Cardiac muscle cell (in vitro differentiated cells and primary cell): ENCODE measurements around the gene SCNN1B. TPM values are rescaled to one million over a fixed set of nuclear protein-coding genes. Genes with fewer than 3 reads are reported as not detected.

ENCODE experiments used
- DNase-seq, 2 donors: peaks; one replicate each; pipeline versions ENCODE4 v3.0.0 to v3.0.0-alpha.2; 2010 to 2017; ENCODE audit warnings: low read depth in 1 of 2, low spot score in 1 of 2
- H3K27ac ChIP-seq: fragments of 200-600 bp; sonication (generic); 2 replicates; pipeline ENCODE4 v1.5.1; 2016
- H3K27me3 ChIP-seq: fragments of 200-600 bp; sonication (generic); 2 replicates; pipeline ENCODE4 v1.6.0; 2016; ENCODE audit warnings: control low read depth
- H3K36me3 ChIP-seq: fragments of 200-600 bp; sonication (generic); 2 replicates; pipeline ENCODE4 v1.5.1; 2016; ENCODE audit warnings: control low read depth
- H3K4me1 ChIP-seq: fragments of 200-600 bp; sonication (generic); 2 replicates; pipeline ENCODE4 v1.8.1; 2017; ENCODE audit warnings: low read depth, mild to moderate bottlenecking, mixed run types
- H3K4me3 ChIP-seq: fragments of 200-600 bp; sonication (generic); 2 replicates; pipeline ENCODE4 v1.5.1; 2016; ENCODE audit warnings: mild to moderate bottlenecking
- H3K9me3 ChIP-seq: fragments of 200-600 bp; sonication (generic); 2 replicates; pipeline ENCODE4 v1.5.1; 2017; ENCODE audit warnings: low read depth, mild to moderate bottlenecking, control low read depth
- polyA plus RNA-seq: library from polyadenylated mRNA; unstranded; fragments of >200 nt; fragmentation: Nextera tagmentation; extraction: Ambion mirVana; gene quantifications from 2 replicates; pipeline ENCODE4 v1.2.1, GENCODE V29; 2016
- total RNA-seq: library from RNA; depleted of rRNA; stranded (reverse); fragments of >200 nt; gene quantifications from 2 replicates; pipeline ENCODE4 v1.2.3, GENCODE V29; 2016
- TF ChIP-seq, protein P1 (sequence below): IDR thresholded peaks from 2 replicates; pipeline ENCODE4 v1.5.1; 2012; ENCODE audit warnings: low read depth, mild to moderate bottlenecking, low read length

Gene SCNN1B
- total and polyA plus RNA-seq, 2 experiments from 2014 or later = not detected

DNA sequence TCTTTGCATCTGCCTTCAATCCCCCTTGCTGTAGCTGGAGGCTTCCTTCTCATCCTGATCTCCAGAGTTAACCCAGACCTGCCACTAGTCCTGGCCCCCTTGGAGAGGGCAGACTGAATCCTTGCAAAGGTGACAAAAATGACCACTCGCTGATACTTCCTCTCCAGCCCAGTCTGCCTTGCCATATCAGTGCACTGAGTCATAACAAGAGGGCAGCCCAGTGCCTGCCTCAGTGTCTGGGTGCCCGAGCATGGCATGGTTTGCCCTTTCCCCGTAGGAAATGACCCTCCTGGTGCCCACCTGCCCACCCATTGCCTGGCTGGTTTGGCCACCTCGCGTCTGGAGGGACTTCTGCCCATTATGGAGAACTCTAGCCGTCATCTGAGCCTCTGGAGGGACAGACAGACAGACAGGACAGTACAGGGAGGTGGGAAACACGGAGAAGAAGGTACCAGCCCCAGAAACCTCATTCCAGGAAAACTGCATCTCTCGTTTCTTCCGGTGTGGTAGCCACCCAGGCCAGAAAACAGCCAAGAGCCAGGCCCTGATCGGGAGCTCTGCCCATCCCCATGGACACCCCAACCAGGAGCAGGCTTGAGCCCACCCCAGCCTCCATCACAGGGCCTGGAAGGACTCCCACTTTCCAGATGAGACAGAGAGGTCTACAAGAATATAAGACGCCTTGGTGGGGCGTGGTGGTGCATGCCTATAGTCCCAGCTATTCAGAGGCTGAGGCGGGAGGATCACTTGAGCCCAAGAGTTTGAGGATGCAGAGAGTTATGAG, 71.5 kb downstream of the SCNN1B start:
- Histone ChIP-seq H3K9me3 (no peaks in the 10 kb centered on the region), H3K36me3 (no peaks in the 10 kb centered on the region), H3K4me1 (no peaks in the 10 kb centered on the region), H3K4me3 (no peak overlapping the region), H3K27ac (no peak overlapping the region), H3K27me3 (no peaks in the 10 kb centered on the region)
- TF ChIP-seq, protein P1, sequence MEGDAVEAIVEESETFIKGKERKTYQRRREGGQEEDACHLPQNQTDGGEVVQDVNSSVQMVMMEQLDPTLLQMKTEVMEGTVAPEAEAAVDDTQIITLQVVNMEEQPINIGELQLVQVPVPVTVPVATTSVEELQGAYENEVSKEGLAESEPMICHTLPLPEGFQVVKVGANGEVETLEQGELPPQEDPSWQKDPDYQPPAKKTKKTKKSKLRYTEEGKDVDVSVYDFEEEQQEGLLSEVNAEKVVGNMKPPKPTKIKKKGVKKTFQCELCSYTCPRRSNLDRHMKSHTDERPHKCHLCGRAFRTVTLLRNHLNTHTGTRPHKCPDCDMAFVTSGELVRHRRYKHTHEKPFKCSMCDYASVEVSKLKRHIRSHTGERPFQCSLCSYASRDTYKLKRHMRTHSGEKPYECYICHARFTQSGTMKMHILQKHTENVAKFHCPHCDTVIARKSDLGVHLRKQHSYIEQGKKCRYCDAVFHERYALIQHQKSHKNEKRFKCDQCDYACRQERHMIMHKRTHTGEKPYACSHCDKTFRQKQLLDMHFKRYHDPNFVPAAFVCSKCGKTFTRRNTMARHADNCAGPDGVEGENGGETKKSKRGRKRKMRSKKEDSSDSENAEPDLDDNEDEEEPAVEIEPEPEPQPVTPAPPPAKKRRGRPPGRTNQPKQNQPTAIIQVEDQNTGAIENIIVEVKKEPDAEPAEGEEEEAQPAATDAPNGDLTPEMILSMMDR = no peak
- no peak for DNase-seq

DNA sequence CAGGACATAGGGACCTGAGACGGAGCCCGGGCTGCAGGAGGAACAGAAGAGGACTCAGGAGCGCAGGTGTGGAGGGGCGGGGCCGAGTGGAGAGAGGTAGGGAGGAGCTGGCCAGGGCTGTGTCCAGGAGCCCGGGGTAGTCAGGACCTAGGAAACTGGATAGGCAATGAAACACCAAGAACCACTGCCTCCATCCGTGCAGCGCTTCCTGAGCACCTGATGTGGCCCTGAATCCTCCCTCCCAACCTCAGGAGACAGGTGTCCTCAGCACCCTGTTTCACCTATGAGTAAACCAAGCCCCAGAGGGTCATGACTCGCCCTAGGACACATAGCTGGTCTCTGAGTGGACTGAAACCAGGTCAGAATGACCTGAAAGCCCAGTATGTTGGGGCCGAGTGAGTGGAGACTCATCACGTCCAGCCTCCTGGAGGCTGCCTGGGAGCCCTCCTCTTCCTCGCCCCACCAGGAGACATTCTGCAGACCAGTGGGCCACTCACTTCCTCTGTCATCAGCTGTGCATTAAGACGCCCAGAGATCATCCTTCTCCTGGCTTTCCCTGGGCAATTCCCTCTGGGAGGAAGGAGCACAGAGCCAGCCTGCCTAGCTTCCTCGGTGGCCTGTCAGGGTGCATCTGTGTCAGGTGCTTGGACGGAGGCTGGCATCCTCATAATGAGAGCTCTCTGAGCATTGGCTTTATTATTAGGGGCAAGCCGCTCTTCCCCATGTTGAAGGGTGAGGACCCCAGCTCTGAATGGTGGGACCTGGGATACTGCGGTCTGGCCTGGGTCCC, 72.8 kb downstream of the SCNN1B start:
- Histone ChIP-seq H3K4me1 (no peaks in the 10 kb centered on the region), H3K27ac (no peak overlapping the region), H3K27me3 (no peaks in the 10 kb centered on the region), H3K4me3 (no peak overlapping the region), H3K9me3 (no peaks in the 10 kb centered on the region), H3K36me3 (no peaks in the 10 kb centered on the region)
- no peak for DNase-seq
- TF ChIP-seq, protein P1 = no peak

DNA sequence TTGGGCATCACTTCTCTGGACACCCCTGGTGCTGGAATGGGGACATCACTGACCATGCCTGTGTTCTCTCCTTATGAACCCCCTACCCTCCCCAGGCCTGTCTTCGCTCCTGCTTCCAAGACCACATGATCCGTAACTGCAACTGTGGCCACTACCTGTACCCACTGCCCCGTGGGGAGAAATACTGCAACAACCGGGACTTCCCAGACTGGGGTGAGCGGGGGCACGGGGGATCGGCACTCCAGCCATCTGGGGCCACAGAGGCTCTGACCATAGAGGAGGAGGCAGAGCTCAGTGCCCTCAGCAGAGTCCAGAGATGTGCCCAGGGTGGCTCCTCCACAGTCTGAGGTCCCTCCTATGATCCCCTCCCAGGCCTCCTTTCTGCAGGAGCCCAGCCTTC, 73.5 kb downstream of the SCNN1B start:
- H3K9me3 ChIP-seq = no peaks in the 10 kb centered on the region
- H3K27me3 ChIP-seq = no peaks in the 10 kb centered on the region
- H3K4me1 ChIP-seq = no peaks in the 10 kb centered on the region
- TF ChIP-seq, protein P1 = no peak
- no peak for DNase-seq
- H3K4me3 ChIP-seq = no peak overlapping the region
- no peak overlapping the region for H3K27ac ChIP-seq
- H3K36me3 ChIP-seq = no peaks in the 10 kb centered on the region

DNA sequence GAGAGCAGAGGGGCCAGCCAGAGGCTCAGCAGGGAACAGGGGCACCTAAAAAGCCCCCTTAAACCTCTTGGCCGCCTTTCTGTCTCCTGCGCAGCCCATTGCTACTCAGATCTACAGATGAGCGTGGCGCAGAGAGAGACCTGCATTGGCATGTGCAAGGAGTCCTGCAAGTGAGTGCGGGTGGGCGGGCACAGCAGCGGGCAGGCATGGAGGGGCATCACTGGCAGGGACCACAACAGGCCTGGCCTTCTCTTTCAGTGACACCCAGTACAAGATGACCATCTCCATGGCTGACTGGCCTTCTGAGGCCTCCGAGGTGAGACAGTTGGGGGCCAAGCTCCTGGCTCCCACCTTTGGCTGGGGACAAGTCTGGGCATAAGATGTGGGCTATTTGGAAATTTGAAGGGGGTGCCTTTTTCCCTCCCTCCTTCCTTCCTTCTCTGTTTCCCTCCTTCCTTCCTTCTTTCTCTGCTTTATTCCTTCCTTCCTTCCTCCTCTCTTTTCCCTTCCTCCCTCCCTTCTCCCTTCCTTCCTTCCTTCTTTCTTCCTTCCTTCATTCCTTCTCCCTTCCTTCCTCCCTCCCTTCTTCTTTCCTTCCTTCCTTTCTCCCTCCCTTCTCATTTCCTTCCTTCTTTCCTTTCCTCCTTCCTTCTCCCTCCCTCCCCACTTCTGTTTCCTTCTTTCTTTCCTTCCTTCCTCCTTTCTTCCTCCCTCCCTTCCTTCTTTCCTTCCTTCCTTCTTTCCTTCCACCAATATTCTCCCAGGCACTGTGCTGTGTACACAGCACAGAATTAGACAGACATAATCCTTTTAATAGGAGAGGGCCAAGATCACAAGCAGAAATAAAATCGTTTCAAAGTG, 75.2 kb downstream of the SCNN1B start:
- Histone ChIP-seq H3K27ac (no peak overlapping the region), H3K4me1 (no peaks in the 10 kb centered on the region), H3K27me3 (no peaks in the 10 kb centered on the region), H3K9me3 (no peaks in the 10 kb centered on the region), H3K4me3 (no peak overlapping the region), H3K36me3 (no peaks in the 10 kb centered on the region)
- no peak for DNase-seq
- TF ChIP-seq, protein P1 = no peak

DNA sequence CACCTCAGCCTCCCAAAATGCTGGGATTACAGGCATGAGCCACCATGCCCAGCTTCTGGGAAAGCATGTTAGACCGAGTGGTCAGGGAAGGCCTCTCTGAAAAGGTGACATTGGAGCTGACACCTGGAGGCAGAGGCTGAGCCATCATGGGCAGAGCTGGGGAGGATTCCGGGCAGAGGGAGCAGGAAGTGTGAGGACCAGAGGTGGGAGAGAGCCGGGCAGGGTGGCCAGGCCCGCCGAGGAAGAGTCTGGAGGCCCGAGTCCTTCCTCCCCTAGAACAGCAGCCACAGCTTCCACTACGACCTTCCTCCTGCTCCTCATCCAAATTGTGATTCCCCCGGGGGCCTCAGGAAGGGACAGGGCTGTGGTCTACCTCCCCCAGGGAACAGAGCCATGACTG, 76.2 kb downstream of the SCNN1B start:
- no peaks in the 10 kb centered on the region for H3K4me1 ChIP-seq
- no peak overlapping the region for H3K27ac ChIP-seq
- H3K4me3 ChIP-seq = no peak overlapping the region
- DNase-seq = no peak
- no peaks in the 10 kb centered on the region for H3K27me3 ChIP-seq
- H3K9me3 ChIP-seq = no peaks in the 10 kb centered on the region
- no peaks in the 10 kb centered on the region for H3K36me3 ChIP-seq
- TF ChIP-seq, protein P1 = no peak
